HG02798 (cell line): ENCODE measurements around the gene SLC22A4.

Experiments
- ATAC-seq: cut with Tn5 transposase; IDR thresholded peaks from one replicate; pipeline ENCODE4 v1.9.1; 2021; ENCODE audit warnings: mild to moderate bottlenecking; ENCODE audit not compliant: unreplicated experiment, poor library complexity

SLC22A4 gene

DNA sequence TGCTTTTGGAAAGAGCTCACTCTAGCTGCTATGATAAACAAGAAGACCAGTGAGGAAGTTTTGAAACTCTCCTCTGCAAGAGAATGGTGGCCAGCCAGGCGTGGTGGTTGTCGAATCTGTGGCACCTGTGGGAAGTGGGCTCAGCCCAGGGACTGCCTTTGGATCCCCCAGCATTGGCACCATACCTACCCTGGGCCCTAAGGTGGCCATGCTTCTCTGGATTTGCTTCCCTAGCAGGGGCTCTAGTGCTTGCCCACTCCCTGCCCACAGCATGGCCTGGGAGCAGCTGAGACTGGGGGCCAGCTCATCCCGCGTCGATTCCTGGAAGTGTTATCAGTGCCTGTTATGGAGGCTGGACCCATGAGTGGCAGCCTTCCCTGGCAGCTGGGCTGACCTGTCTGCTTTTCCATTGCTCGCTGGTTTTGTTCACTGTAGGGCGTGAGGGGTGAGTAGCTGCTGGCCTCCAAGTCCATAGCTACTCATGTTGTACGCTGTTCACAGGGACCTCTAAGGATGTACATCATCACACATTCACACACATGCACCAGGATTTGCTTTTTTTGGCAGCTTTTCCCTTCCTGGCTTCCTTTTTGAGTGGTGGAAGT lies 2.3 kb downstream of the SLC22A4 start:
- no peak for ATAC-seq

DNA sequence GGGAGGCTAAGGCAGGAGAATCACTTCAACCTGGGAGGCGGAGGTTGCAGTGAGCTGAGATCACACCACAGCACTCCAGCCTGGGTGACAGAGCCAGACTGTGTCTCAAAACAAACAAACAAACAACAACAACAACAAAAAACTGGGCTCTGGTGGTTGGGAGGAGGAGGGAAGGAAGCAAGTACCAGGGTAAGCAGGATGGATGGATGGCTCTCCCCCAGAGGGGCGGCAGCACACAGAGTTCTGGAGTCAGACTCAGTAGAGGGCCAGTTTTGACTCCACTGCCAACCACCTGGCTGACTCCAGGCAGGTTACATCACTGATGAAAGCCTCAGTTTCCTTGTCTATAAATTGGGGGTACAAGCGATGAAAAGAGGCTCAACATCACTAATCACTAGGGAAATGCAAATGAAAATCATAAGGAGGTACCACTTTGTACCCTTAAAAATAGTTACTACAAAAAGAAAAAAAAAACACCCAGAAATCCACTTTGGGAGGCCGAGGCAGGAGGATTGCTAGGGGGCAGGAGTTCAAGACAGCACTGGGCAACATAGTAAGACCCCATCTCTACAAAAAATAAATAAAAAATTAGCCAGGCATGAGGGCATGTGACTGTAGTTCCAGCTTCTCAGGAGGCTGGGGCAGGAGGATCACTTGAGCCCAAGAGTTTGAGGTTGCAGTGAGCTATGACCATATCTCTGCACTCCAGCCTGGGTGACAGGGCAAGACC lies 3.2 kb downstream of the SLC22A4 start:
- ATAC-seq = no peak

DNA sequence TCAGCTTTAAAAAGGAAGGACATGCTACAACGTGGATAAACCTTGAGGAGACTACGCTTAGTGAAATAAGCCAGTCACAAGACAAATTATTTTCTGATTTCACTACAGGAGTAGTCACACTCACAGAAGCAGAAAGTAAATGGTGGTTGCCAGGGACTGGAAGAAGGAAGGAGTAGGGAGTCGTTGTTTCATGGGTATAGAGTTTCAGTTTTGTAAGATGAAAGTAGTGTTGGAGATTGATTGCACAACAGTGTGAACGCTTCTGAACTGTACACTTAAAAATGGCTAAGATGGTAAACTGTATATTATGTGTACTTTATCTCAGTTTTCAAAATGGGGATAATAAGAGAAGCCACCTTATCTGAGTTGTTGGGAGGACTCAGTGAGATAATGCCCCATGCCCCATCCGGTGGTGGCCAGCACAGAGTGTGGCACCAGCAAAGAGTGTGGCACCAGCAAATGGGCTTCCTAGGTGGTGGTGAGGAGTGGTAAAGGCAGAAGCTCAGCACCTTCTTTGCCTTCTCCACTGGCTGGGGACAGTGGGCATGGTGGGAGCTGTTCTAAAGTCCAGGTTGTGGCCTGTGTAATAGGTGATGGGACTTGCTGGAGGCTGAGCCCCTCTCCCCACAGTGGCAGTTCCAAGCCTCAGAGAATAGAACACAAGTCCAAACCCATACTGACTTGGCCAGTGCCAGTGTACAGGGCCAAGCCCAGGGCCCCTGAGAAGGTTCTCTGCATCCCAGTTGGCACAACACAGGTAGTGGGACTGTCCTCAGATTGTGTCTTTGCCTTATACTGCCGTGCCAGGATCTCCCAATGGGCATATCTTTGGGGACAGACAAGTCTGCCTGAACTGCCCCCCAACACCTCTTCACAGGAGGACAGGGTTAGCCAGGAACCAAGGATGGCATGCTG lies 4.4 kb downstream of the SLC22A4 start:
- ATAC-seq = no peak

DNA sequence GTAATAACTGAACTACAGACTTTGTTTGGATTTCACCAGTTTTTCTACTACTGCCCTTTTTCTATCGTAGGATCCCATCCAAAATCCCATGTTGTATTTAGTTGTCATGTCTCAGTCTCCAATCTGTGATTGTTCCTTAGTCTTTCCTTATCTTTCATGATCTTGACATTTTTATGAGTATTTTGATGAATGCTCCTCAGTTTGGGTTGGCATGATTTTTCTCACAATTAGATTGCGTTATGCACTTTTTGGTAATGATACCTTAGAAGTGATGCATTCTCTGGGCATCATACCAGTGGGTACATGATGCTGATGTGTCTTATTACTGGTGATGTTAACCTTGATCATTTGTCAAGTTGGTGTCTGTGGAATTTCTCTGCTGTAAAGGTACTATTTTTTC lies 5.7 kb downstream of the SLC22A4 start:
- no peak for ATAC-seq

DNA sequence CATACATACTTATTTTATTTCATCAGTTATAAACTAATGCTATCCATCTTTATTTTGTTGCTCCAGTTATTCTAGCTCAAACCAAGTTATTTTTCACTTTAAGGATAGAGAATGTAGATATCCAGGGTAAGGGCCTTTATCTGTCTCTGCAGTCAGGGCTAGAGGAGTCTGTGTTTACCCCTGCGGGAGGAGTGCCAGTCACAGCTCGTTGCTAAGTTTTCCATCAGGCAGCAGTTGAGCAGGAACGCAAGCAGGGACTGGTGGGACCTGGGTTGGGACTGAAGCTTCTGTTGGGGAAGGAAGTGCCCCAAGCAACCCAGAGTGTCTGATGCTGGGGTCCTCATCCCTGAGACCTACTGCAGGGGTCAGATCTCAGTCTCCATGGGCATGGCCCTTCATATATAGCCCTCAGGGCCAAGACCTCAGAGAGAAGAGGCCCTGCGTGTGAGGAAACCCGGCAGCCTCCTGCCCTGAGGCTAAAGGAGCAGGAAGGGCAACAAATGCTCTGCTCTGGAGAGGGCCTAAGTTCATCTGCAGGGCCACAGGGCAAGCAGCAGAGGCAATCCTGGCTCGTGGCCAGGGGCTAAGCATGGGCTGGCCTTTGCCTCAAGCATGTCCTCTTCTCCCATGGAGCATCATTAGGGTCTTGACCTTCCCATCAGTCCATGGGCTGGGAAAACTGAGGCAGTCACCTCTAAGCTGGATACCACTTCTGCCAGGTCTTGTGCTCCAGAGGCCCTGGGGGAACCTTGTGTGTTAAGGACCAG lies 6.6 kb downstream of the SLC22A4 start:
- no peak for ATAC-seq

DNA sequence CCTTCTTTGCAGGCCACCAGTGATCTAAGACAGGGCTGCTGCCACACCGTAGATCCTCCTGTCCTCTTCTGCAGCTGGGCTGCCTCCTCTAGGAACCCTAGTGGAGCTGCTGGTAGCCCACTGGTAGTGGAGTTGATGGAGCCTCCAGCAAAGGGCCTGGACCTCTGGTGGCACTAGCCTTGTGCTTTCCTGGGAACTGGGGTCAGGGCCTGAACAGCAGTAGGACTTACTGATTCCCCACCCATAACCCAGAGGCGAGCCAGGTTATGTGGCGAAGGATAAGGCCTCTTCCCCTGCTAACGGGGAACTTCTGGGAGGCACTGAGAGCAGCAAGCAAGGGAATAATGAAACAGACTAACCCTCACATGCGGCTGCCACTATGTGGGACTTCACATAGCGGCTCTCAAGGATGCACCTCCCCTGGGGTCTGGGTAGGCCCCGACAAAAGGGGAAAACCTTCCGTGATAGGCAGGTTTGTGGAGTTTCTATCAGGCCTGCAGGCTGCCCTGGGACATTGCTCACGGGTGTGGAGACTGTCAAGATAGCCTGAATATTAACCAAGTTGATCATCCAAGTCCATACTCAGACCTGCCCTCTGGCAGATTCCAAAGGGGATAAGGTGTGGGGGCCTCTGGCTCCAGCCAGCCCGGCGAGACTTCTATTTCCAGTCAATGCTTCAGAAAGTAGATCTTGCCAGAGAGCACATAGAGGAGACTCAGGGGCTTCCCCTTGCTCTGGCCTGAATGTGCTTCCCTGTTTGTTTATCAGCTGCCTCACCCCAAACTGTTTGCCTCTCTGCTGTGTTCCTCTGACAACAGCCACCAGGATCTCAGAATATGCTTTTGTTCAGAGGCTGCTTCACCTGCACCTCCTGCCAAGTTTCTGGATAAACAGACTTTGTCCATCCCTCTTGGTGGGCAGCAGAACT lies 7.4 kb downstream of the SLC22A4 start:
- no peak for ATAC-seq

DNA sequence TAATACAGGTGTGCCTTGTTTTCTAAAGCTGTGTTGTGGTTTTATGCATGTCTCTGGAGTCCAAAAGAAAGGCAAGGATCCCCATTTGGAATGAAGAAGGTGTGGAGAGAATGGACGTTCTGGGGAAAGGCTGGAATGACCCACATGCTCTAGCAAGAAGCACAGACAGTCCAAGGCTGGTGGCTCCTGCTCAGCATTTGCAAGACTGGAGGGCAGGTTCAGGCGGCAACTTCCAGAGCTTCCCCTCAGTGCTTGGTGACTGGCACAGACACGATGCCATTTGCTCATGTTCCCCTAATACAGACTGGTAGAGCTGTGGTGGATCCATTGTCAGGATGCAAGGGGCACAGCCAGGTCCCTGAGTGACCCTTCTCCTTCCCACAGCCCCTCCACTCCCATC lies 8.2 kb downstream of the SLC22A4 start:
- ATAC-seq = no peak

DNA sequence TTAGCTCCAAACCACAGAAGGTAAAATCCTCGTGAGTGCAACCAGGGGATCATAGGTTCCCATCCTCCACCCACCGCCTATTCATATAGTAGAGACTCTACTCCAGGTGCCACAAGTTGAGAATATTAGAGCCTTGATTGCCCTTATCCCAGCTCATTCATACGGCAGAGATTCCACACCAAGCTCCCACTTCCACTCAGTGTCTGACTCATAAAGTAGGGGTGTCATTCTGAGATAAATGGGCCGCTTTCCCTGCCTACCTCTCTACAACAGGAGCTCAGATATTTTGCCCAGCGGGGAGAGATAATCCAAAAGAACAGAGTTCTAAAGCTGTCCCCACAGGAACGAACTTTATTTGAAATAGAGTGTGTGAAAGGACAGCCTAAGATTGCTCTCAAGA lies 9.4 kb downstream of the SLC22A4 start:
- ATAC-seq = no peak

DNA sequence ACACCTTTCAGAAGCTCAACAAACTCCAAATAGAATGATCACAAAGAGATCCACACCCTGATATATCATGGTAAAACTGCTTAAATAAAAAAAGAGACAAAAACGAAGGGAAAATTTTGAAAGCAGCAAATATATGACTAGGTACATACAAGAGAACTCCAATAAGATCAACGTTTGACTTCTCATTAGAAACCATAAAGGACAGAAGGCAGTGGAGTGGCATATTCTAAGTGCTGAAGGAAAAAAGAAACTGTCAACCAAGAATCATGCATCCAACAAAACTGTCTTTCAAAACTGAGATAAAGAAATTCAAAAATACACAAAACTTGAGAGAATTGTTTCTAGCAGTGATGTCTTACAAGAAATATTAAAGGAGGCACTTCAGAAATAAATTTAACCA lies 11.2 kb downstream of the SLC22A4 start:
- no peak for ATAC-seq

DNA sequence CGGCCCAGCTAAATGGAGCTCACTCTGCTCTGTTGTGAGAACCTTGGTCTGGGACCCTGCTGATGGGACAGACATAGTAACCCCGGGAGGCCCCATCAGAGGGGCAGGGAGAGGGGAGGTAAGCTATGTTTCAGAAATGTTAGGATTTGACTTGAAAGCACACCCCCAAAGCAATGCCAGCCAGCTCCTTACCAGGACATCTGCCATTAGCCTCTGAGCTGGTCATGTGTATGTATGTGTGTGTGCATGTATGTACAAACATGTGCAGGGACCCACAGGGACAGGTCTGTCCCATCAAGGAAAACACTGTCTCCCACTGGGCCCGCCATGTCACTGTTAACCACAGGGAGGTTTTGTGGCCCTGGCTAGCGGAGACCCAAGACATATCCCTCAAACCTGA lies 14.5 kb downstream of the SLC22A4 start:
- ATAC-seq = no peak

DNA sequence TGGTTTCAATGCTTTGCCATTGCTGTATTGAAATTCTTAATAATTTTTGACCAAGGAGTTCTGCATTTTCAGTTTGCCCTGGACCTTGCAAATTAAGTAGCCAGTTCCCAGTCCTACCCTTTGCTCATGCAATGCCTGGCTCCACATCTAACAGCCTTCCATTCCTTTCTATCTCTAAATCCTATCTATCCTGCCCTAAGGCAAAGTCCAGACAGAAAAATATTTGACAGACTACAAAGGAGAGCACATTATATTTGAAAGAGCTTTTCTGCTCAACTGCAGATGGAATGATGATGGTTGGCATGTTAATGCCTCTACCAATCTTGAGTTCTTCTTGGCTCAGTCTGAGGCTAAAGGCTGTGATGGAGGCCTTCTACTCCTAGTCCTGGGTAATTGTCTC lies 15.5 kb downstream of the SLC22A4 start:
- ATAC-seq = no peak

DNA sequence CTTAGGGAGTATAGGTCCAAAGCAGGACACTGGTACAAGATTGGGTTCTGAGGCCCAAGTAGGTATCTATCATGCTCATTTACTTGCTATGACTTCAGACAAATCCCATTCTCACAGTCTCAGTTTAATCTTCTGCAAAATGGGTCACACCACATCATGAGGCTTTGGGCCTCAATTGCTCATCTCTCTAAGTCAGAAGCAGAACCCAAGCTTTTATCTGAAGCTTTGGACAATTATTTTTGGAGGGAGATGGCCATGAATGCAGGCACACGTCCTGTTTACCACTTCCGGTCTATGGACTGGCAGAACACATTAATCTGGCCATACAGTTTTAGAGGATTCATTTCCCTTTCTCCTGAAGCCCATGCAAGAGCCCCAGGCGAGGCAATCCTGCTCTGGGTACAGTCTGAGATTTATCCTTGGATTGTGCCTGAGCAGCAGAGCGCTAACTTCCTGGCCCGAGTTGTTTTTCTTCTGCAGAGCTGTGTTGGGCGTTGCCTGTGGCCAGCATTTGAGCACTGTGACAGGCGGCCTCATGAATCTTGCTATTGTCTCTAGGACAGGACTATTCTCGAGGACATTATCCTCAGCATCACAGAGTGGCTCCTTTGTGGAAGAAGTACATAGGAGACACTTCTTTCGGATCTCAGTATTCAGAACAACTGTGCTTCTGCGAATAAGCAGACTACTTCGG lies 16.1 kb downstream of the SLC22A4 start:
- no peak for ATAC-seq

DNA sequence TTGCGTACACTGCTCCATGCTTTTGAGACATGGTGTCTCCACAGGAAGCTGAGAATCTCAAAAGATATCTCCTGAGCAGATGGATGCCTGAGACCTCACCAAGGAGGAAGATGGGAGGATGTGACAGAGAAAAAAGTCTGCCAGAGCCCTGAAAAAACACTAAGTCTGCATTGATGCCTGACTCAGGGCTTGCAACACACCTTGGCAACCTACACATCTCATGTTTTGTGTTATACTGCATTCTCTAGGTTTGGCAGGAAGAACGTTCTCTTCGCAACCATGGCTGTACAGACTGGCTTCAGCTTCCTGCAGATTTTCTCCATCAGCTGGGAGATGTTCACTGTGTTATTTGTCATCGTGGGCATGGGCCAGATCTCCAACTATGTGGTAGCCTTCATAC lies 19.2 kb downstream of the SLC22A4 start:
- ATAC-seq = no peak

DNA sequence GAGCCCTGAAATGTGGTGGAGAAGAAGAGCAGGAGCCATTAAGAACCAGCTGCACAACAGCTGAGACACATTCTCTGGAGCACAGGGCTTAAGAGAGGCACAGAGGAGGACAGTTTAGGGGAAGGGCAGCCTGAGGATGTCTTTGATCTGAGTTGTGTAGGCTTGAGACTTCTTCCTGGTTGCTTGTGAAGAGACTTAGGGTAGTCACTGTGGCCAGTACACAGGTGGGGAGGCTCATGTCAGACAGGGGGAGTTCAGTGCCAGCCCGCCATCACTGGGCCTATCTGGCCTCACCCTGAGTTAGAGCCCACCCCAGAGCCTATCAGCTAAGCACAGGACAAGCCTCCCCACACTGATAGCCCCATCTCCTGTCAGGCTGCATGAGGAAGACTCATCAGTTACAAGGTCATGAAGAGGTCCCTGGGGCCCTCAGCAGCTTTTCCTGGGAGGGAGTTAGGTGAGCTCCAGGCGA lies 19.8 kb downstream of the SLC22A4 start:
- no peak for ATAC-seq

DNA sequence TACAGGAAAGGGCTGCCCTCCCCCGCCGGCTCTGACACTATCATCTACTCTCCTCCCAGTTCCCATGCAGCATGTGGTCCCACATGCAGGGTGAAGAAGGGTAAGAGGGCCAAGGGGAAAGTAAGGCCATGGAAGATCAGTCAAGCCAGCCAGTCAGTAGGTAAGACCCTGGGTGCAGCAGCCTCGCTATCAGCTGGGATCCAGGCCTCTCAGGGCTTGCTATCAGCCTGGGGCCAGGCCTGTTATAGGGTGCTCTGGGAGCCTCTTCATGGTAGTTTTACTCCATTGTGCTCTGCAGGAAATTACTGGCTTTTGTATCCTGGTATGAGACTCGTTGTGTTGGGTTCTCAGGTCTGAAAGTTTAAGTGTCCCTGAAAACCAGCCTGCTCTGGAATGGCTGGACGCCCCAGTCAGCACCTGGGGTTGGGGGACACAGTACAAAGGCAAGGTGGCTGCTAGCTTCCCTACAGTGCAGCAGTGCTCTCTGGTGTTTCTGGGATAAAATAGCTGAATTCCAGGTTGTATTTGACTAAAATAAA lies 21.4 kb downstream of the SLC22A4 start:
- no peak for ATAC-seq

DNA sequence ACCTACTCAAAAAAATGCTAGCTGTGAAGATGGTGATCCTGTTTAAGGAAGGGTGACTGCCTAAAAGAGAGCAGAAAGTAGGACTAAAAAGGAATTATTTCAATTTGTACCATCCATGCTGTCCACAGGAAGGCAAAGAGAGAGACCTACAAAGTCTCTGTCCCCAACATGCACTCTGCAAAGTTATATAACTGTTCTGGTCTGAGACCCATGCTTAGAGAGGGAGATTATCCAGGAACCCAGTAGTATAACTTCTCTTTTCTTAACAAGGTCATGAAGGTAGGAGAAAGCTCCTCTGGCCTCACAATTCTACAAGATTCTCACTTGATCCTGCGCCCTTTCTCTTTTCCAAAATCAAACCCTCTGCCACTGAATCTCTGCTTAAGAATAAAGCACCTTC lies 25.8 kb downstream of the SLC22A4 start:
- no peak for ATAC-seq

DNA sequence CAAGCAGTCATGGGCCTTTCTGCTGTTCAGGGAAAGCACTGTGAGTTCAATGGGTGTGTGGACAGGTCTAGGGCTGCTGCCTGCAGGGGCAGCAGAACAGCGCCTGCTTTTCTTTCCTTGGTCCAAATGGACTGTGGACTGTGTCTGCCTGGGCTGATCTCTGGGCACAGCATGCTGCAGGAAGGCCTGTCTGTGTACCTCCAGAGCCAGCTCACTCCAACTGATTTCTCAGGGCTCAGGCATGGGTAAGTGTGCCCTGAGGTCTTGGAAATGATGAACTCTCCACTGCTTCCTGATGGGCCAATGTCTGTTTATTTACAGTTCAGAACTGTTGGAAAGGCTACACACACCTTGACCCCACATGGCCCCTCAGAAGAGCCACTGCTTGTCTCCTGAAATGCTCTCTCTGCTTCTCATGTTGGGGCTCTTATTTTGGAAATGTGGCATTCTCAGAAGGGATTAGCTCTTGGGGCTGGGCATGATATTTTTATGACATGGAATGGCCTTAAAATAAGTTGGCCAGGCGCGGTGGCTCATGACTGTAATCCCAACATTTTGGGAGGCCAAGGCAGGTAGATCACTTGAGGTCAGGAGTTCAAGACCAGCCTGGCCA lies 27.0 kb downstream of the SLC22A4 start:
- no peak for ATAC-seq

DNA sequence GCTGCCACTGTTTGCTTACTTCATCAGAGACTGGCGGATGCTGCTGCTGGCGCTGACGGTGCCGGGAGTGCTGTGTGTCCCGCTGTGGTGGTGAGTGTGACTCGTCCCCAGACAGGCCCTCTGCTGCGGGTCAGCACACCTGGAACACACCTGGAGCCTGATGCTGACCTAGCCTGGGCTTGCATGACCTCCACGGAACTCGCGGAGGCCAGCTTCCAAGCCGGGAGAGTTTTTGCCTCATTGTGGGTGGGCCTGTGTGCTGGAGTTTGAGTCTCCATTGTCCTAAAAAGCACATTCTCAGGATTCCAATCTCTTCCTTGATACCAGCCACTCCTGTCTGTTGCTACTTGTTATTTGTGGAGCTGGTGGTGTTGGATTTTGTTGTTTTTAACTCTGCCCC lies 28.1 kb downstream of the SLC22A4 start:
- ATAC-seq = no peak
